ENCODE measurements around the gene MOB3B.

Gene MOB3B

DNA sequence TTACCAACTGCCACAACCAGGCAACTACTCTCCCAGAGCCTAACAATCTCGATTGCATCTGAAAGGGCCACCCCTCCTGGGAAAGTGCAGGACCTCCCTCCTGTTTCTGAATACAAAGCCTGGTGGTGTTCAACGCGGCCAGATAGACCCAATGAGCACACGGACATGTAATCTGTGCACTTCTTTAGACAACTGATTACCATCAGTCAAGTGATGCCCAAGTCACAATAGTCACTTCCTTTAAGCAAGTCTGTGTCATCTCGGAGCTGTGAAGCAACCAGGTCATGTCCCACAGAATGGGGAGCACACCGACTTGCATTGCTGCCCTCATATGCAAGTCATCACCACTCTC lies 42.9 kb upstream of the MOB3B start:
- Histone ChIP-seq H3K4me3 (ENCODE audit: low read depth, low read length, poor library complexity, severe bottlenecking) (peak overlapping the region; percentile 81), H3K36me3 (ENCODE audit: insufficient read depth, low read length) (no peaks in the 10 kb centered on the region), H3F3A (ENCODE audit: insufficient read depth, low read length) (no peaks in the 10 kb centered on the region), H3K9me2 (ENCODE audit: low read depth, low read length) (no peaks in the 10 kb centered on the region), H3K27ac (ENCODE audit: low read depth, low read length, poor library complexity, severe bottlenecking) (peak overlapping the region; percentile 92), H3K9ac (ENCODE audit: low read length) (peak overlapping the region; percentile 79), H3K79me2 (ENCODE audit: insufficient read depth, low read length) (no peaks in the 10 kb centered on the region; the same call in 1 of the 2 replicates), H4K20me1 (ENCODE audit: insufficient read depth, low read length) (no peaks in the 10 kb centered on the region), H3K4me2 (ENCODE audit: low read length) (peak overlapping the region; percentile 67), H3K27me3 (ENCODE audit: insufficient read depth, low read length) (no peaks in the 10 kb centered on the region), H3K9me3 (ENCODE audit: low read length) (no peaks in the 10 kb centered on the region; the same call in 1 of the 2 replicates), H2AFZ (ENCODE audit: low read length) (no peak overlapping the region), H3K4me1 (ENCODE audit: insufficient read depth, low read length, severe bottlenecking) (peaks cover 16% of the 10 kb centered on the region)
- no peak for TF ChIP-seq EZH2 (IDR thresholded peaks at IDR 0.05; ENCODE audit: borderline replicate concordance, low read length)
- TF ChIP-seq, protein P1, sequence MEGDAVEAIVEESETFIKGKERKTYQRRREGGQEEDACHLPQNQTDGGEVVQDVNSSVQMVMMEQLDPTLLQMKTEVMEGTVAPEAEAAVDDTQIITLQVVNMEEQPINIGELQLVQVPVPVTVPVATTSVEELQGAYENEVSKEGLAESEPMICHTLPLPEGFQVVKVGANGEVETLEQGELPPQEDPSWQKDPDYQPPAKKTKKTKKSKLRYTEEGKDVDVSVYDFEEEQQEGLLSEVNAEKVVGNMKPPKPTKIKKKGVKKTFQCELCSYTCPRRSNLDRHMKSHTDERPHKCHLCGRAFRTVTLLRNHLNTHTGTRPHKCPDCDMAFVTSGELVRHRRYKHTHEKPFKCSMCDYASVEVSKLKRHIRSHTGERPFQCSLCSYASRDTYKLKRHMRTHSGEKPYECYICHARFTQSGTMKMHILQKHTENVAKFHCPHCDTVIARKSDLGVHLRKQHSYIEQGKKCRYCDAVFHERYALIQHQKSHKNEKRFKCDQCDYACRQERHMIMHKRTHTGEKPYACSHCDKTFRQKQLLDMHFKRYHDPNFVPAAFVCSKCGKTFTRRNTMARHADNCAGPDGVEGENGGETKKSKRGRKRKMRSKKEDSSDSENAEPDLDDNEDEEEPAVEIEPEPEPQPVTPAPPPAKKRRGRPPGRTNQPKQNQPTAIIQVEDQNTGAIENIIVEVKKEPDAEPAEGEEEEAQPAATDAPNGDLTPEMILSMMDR (IDR thresholded peaks at IDR 0.05; ENCODE audit: low read length): no peak

DNA sequence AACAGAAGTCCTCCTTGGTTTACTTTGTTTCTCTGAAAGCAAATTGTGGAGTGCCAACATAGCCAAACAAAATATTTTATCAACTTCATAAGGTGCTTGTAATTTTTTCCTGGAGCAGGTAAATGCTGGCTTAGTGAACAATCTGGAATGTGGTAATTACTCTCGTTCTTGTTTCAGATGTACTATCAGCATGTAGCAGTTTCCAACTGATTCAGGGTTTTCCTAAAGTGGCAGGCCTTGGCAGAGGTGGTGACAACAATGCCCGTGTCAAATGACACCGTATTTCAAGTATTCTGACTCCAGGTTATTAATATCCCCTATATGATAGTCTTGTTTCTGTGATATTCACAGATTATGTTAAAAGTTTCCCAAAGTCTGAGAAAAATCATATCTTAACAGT lies 42.4 kb upstream of the MOB3B start:
- peak overlapping the region; percentile 81 for H3K4me3 ChIP-seq (ENCODE audit: low read depth, low read length, poor library complexity, severe bottlenecking)
- no peaks in the 10 kb centered on the region for H3F3A ChIP-seq (ENCODE audit: insufficient read depth, low read length)
- 0 out of 2 replicates have a peak, but pooled peaks cover 2% of the 10 kb centered on the region for H3K36me3 ChIP-seq (ENCODE audit: insufficient read depth, low read length)
- no peak for TF ChIP-seq EZH2 (IDR thresholded peaks at IDR 0.05; ENCODE audit: borderline replicate concordance, low read length)
- TF ChIP-seq, protein P1 (IDR thresholded peaks at IDR 0.05; ENCODE audit: low read length): no peak
- no peaks in the 10 kb centered on the region for H3K9me2 ChIP-seq (ENCODE audit: low read depth, low read length)
- peaks cover 16% of the 10 kb centered on the region for H3K4me1 ChIP-seq (ENCODE audit: insufficient read depth, low read length, severe bottlenecking)
- H3K4me2 ChIP-seq (ENCODE audit: low read length): peak overlapping the region; percentile 67
- H3K79me2 ChIP-seq (ENCODE audit: insufficient read depth, low read length): no peaks in the 10 kb centered on the region; the same call in 1 of the 2 replicates
- H3K9ac ChIP-seq (ENCODE audit: low read length): peak overlapping the region; percentile 79
- no peak overlapping the region for H3K27ac ChIP-seq (ENCODE audit: low read depth, low read length, poor library complexity, severe bottlenecking)
- no peaks in the 10 kb centered on the region for H4K20me1 ChIP-seq (ENCODE audit: insufficient read depth, low read length)
- no peaks in the 10 kb centered on the region for H3K27me3 ChIP-seq (ENCODE audit: insufficient read depth, low read length)
- no peaks in the 10 kb centered on the region; the same call in 1 of the 2 replicates for H3K9me3 ChIP-seq (ENCODE audit: low read length)
- H2AFZ ChIP-seq (ENCODE audit: low read length): no peak overlapping the region

DNA sequence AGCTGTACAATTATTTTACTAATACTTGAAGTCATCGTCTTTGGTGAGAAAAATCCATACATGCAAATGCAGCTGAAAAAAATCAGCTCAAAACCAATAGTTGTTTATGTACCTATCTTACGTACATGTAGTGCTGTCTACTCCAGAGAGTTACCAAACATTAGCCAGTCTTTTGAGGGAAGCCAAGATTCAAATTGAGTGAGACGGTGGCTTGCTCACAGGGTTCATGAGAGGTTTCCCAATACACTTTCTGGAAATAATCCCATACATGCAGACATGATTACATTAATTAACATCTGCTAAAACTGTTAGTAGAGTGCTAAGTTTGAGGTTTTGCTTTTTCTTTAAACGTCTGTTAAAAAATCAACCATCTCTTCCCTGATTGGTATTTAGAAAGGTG lies 41.4 kb upstream of the MOB3B start:
- H3K27ac ChIP-seq (ENCODE audit: low read depth, low read length, poor library complexity, severe bottlenecking): no peak overlapping the region
- H3K9ac ChIP-seq (ENCODE audit: low read length): no peak overlapping the region
- H3K4me3 ChIP-seq (ENCODE audit: low read depth, low read length, poor library complexity, severe bottlenecking): no peak overlapping the region
- no peak overlapping the region for H2AFZ ChIP-seq (ENCODE audit: low read length)
- H3K9me3 ChIP-seq (ENCODE audit: low read length): no peaks in the 10 kb centered on the region; the same call in 1 of the 2 replicates
- H3K9me2 ChIP-seq (ENCODE audit: low read depth, low read length): no peaks in the 10 kb centered on the region
- no peak overlapping the region for H3K4me2 ChIP-seq (ENCODE audit: low read length)
- TF ChIP-seq EZH2 (IDR thresholded peaks at IDR 0.05; ENCODE audit: borderline replicate concordance, low read length): no peak
- TF ChIP-seq, protein P1 (IDR thresholded peaks at IDR 0.05; ENCODE audit: low read length): no peak
- 0 out of 2 replicates have a peak, but pooled peaks cover 8% of the 10 kb centered on the region for H3K36me3 ChIP-seq (ENCODE audit: insufficient read depth, low read length)
- no peaks in the 10 kb centered on the region for H3F3A ChIP-seq (ENCODE audit: insufficient read depth, low read length)
- H3K79me2 ChIP-seq (ENCODE audit: insufficient read depth, low read length): no peaks in the 10 kb centered on the region; the same call in 1 of the 2 replicates
- no peaks in the 10 kb centered on the region for H4K20me1 ChIP-seq (ENCODE audit: insufficient read depth, low read length)
- no peaks in the 10 kb centered on the region for H3K27me3 ChIP-seq (ENCODE audit: insufficient read depth, low read length)
- H3K4me1 ChIP-seq (ENCODE audit: insufficient read depth, low read length, severe bottlenecking): peaks cover 16% of the 10 kb centered on the region
